Measurements from ENCODE around the gene ALDH3B1.

The ALDH3B1 gene

DNA sequence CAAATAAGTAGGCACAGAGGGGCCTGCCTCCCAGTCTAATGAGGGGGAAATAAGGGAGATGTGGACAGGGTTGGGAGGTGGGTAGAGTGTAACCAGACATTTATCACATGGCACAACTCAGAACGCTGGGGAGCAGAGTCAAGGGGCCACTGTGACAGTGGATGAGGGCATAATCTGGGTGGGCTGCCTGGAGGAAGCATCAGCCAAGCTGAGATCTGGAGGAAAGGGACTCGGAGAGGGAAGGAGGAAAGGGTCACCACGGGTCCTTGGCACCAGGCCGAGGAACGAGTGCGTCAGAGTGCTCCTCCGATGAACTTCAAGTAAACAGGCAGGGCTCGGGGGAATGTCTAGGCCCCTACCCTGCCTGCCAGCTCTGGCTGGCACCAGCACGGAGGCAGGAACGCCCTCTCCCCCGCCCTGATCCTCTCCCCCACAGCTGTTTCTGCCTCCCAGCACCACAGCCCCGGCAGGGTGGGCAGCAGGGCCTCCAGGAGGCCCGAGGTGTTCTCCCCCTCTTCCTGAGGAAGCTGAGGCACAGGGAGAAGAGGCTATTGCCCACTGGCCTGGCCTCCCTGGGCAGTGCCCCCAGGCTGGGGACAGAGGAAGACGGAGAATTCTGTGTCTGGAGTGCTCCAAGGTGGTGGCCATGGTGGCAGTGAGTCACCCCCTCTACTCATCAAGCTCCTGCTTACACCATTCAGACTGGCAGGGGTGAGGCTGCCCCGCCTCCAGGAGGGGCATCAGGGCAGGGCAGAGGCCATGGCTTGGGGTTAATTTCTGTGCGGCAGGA lies 4.2 kb downstream of the ALDH3B1 start:
- DNase-seq: no peak

DNA sequence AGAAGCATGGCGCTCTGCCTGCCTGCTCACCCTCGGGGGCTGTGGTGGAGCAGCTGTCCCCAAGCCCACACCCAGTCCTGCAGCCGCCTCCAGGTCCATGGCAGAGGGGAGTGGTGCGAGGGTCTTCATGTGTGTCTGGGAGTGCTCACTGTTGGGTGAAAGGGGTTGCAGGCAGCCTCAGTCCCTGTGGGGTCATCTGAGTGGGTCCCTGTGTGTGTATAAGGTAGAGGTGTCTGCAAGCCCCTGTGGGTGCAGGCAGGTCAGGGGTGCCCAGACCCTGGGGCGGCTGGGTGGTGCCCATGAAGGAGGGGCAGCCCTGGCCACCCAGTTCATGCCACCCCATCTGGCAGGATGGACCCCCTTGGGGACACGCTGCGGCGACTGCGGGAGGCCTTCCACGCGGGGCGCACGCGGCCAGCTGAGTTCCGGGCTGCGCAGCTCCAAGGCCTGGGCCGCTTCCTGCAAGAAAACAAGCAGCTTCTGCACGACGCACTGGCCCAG lies 4.9 kb downstream of the ALDH3B1 start:
- DNase-seq: no peak

DNA sequence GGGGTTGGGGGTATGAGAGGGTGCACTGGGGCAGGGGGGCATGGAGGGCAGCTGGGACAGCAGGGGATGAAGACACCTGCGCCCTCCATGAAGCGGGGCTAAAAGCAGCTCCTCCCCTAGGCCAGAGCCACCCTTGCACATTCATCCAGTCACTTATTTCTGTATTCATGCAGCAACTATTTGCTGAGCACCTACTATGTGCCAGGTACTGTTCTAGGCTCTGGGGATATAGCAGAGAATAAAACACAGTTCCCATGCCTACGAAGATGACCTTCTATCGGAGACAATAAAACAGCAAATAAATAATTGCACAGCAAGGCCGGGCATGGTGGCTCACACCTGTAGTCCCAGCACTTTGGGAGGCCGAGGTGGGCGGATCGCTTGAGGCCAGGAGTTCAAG lies 5.3 kb downstream of the ALDH3B1 start:
- DNase-seq: no peak

DNA sequence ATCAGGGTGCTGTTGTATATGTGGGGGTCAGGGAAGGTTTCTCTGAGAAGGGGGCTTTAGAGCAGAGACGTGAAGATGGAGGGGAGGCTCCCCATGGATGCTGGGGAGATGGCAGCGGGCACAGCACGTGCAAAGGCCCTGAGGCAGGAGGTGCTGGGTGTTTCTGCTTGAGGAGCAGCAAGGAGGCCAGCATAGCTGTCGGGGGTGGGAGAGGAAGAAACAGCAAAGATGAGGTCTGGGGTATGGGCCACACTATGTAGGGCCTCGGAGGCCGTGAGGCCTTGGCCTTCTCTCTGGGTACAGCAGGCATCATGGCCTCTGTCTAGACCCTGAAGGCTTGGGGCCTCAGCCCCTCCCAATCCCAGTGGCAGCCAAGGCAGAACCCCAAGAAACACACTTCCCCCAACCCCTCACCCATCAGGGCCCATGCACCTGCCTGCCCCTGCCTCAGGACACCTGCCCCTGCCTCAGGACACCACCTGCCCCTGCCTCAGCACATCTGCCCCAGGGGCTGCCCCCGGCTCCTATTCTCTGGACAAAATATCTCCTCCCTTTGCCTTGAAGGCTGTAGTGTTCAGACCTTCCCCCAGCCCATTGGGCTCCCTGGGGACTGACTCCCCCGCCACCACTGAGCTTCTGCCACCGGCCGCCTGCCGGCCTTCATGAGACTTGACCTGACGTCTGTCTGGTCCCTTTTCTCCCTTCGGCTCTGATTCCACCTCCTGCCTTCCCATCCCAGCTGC lies 6.2 kb downstream of the ALDH3B1 start:
- no peak for DNase-seq

DNA sequence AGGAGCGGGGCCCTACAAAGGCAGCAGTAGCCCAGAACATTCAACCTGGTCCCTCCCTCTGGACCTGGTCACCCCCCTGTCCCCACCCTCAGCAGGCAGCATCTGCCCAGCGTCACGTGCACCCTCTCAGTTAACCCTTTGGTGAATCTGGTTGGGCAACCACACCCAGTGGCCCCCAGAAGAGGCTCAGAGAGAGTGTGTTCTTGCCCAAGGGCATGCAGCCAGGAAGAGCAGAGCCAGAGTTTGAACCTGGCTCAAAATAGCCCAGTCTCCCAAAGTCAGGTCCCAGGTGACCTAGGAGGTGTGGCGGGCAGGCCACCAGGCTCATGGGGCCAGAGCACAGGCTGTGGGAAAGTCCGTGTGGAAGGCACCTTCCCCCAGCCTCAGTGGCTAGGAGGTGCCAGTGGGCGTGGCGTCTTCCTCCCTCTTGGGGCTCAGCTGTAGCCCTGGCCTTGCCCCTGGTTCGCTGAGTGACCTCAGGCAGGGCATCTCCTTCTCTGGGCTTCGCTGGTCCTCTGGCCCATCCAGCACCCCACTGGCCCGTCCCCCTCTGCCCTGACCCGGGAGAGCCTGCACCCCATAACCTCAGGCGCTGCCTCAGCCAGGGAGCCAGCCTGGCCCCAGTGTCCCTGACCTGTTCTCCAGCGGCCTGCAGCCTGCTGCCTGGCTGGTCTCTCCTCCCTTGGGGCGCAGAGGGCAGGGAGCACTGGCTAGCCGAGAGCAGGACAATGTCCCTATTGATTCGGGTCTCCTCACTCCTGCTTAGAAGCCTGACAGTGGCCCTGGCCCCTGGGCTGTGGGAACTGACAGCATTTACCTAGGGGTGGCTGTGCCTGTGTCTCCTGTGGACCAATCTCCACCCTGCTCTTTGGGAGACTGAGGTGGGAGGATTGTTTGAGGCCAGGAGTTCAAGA lies 7.0 kb downstream of the ALDH3B1 start:
- no peak for DNase-seq

DNA sequence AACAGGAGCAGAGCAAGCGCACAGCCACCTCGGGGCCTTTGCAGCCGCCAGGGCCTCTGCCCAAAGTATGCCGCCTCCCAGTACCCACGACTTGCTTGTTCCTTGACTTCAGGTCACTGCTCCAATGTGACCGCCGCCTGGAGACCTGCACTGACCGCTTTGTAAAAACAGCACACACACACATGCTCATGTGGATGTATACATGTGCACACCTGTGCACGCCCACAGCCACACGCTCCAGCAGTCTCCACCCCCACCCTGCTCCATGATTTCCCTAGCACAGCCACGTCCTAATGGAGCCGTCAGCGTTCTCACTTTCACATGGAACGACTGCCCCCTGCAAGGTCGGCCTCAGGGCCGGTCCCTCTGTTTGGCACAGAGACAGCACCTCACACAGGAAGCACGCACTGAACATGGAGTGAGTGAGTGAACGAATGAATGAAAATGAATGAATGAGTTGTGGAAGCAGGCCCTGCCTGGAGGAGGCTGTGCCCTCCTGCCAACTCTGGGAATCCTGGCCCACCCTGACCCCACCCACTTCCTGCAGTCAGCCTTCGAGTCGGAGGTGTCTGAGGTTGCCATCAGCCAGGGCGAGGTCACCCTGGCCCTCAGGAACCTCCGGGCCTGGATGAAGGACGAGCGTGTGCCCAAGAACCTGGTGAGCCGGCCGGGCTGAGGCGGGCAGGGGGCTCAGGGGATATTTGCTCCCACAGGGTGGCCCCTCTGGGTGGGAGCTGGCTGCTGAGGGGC lies 8.0 kb downstream of the ALDH3B1 start:
- DNase-seq: no peak

DNA sequence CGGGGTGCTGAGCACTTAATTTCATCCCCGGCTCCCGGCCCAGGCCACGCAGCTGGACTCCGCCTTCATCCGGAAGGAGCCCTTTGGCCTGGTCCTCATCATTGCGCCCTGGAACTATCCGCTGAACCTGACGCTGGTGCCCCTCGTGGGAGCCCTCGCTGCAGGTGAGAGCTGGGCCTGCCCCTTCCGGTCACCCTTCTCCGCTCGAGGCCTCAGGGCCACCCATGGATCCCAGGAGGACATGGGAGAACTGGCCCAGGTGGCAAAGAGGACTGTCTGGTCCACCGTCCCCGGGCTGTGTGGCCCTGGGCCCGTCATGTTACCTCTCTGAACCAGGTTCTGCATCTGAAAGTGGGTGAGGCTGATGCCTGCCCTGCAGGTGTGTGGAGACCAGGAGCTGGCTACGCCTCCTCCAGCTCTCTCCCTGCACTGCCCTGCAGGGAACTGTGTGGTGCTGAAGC lies 8.6 kb downstream of the ALDH3B1 start:
- no peak for DNase-seq

DNA sequence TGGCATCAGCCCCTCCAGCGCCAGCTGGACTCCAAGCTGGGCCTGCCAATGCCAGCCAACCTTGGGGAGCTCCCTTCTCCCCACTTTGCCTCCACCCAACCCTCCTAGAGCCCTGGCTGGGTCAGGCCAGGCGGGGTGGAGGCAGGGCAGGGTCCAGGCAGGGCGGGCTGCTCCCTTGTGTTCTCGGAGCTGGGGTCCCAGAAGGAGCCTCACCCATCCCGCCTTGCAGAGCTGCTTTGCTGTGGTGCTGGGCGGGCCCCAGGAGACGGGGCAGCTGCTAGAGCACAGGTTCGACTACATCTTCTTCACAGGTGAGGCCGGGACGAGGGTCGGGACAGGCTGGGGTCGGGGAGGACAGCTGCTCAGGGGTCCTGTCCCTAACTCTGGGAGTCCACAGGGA lies 9.4 kb downstream of the ALDH3B1 start:
- DNase-seq: no peak

DNA sequence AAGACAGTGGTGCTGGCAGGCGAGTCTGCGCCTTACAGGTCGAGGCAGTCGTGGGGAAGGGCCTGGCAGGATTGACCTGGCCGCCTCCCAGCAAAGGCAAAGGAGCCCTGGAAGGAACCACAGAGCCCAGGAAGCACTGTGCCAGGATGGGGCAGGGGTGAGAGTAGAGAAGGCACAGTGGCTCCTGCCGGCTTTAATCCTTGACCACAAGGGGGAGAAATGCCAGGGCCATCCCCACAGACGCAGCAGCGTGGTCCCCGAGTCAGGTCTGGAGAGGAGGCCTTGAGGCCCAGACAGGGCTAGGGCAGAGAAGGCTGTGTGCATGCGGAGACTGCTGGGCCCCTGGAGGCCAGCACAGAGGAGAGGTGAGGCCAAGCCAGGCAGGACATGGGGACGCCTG lies 10.4 kb downstream of the ALDH3B1 start:
- no peak for DNase-seq

DNA sequence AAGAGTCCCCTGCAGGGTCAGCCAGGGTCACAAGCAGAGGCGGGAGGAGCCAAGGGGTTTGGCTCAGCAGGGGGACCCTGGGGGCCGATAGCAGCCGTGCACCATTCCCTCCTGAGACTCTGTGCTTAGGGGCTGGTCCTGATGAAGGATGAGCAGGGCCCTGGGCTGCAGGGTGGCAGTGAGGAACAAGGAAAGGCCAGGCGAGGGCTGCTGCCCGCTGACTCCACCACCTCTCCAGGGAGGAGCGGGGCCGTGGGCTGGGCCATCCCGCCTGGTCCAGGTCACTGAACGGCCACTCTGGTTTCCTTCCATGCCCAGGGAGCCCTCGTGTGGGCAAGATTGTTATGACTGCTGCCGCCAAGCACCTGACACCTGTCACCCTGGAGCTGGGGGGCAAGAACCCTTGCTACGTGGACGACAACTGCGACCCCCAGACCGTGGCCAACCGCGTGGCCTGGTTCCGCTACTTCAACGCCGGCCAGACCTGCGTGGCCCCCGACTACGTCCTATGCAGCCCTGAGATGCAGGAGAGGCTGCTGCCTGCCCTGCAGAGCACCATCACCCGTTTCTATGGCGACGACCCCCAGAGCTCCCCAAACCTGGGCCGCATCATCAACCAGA lies 11.2 kb downstream of the ALDH3B1 start:
- no peak for DNase-seq

DNA sequence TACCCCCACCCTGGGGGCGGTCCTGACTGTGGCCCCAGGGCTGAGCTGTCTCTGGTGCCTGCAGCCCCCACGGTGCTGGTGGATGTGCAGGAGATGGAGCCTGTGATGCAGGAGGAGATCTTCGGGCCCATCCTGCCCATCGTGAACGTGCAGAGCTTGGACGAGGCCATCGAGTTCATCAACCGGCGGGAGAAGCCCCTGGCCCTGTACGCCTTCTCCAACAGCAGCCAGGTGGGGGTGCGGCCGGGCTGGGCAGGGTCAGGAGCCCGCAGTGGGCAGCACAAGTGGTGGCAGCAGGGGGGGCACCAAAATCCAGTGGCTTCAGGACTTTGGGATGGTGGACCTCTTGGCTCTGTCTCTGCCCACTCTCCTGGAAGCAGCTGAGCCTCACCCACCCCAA lies 12.4 kb downstream of the ALDH3B1 start:
- DNase-seq: no peak

DNA sequence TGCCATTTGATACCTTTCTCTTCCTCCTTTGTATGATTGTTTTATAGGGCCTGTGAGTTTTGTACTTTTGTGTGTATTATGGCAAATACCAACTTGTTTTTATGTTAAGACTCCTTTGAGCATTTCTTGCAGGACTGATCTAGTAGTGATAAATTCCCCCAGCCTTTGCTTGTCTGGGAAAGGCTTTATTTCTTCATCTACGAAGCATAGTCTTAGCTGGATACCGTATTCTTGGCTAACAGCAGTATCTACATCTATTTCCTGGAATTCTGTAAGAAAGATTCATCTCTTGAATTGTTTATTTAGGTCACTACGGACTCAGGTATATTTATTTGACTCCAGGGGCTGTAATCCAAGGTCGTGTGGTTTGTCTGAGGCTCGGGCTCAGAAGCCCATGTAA lies 14.4 kb downstream of the ALDH3B1 start:
- no peak for DNase-seq

DNA sequence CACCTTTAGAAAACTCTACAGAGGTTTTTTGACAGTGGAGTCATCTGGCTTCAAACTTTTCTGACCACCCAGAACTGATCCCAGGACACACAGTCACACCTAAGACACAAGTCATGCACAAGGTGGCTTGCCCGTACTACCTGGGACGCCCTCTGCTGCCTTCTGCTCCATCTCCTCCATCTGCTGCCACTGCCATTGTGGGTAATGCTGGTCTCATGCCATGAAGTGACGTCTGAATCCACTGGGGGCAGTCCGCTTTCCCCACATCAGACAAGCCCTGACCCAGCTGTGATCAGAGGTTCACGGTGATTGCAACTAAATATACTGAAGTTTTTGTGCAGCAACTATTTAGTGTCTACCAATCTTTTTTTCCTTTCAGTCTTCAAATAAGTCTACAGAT lies 14.9 kb downstream of the ALDH3B1 start:
- DNase-seq: no peak

DNA sequence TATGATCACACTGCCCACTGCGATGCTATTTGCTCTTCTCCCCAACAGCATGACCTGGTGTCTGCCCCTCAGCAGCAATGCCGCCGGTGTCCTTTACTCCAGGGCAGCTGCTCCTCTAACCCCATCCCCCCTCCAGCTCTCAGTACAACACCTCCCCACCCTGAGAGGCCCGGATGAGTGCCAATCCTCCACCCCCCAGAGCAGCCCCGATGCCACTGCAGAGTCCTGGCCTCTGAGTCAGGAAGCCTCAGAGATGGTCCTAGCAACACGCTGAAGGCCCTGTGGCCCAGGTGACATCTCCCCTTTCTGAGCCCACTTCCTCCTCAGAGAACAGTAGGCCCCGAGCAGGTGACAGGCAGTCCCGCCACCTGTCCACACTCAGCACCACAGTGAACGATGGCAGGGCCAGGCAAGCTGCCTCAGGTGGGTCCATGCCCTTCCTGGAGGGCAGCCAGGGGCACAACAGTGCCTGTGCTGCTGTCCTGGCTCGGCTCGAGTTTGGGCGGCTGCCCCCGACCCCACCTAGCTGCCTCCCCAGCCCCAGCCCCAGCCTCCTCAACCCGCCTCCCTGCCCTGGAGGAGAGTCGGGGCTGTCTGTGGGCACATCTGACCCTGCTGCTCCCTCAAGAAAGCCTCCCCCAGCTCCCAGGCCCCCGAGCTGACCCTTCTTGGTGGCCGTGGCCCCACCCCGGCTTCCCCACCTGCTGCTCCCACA lies 16.4 kb downstream of the ALDH3B1 start:
- peak; percentile 73 for DNase-seq

DNA sequence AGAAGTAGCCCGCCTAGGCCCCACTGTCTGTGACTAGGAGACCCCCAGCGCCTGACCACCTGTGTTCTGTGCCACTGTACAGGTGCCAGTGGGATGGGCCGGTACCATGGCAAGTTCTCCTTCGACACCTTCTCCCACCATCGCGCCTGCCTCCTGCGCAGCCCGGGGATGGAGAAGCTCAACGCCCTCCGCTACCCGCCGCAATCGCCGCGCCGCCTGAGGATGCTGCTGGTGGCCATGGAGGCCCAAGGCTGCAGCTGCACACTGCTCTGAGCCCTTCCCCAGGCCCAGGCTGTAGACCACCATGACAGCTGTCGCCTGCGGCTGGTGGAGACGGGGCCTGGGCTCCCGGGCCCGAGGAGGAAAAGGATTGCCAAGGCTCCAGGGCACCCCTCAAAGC lies 17.5 kb downstream of the ALDH3B1 start:
- no peak for DNase-seq

DNA sequence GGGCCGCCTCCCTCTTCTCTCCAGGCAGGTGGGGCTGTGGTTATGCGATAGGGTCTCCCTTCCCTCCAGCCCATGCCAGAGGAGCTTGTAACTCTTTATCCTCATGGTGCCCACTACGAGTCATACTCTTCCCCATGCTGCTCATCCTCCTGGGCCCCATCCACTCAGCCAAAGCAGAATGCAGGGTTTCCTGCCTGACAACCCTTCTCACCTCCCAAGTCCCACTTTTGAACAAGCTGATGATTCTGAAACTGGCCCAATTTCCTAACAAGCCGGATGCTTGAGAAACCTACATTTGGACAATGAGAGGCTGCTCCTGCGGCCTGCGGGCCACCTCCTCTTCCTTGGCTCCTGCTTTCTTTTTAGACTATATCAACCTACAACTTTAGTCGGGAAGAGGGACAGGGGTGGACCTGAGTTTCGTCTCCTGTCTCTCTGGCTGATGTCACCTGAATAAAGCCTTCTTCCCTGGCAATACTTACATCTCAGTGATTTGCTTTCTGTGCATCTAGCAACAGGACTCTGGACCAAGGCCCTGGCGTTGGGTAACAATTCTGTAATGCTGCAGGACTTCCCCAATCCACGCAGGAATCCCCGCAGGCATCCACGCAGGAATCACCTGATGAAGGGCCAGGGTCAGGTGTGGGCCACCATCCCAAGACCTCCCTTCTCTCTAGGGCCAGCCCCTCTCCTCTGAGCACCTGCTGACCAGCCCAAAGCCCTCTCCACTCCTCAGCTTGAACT lies 18.8 kb downstream of the ALDH3B1 start:
- DNase-seq: no peak

DNA sequence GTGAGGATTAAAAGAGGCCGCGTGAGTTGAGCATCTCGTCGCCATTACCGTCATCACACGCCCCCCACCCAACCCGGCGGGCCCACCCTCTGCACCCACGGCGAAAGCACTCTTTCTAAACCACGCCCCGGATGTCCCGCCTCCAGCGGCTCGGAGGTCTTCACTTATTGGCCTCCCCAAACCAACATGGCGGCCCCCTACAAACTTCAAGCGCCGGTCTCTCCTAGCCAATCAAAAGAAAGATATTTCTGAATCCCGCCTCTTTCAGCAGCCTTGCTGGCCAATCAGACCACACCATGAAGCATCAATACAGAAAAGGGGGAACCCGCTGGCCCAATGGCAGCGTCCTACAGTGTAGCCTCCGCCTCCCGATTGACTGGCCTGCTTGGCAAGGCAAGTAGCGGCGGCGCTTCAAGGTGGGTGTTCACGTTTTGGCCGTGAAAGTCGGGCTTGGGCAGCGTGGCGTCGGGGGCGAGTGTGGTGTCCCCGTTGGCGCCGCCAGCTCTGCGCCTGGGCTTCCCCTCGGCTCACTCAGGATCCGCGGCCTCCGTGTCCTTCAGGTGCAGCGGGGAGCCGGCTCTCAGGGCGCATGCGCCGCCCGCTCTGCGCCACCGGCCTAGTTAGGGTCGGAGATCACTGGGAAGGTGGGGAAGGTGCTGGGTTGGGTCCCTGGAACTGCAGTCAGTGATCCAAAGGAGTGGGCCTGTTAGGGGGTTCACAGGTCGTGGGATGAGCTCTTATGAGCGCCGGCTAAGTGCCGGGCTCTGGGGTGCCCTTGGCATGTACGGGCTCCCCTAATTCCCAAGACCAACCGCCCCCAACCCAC lies 20.4 kb downstream of the ALDH3B1 start, which contains the start of gene NDUFS8:
Gene NDUFS8, plus strand, starts transcription at position 364 of the 826 bp plus-strand sequence. CDS start 1,471 bp downstream, outside the sequence.
- DNase-seq: peak; percentile 100

DNA sequence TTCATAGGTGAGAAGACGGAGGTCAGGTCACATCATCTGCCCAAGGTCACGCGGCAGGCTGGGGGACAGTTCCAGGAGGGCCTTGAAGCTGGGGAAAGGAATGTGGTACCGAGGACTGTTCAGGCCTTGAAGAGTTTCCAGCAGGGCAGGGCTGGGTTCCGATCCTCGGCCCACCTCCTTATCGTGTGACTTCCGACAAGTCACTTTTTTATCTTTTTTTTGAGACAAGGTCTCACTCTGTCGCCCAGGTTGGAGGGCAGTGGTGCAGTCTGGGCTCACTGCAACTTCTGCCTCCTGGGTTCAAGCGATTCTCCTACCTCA lies 21.0 kb downstream of the ALDH3B1 start:
- DNase-seq: no peak

DNA sequence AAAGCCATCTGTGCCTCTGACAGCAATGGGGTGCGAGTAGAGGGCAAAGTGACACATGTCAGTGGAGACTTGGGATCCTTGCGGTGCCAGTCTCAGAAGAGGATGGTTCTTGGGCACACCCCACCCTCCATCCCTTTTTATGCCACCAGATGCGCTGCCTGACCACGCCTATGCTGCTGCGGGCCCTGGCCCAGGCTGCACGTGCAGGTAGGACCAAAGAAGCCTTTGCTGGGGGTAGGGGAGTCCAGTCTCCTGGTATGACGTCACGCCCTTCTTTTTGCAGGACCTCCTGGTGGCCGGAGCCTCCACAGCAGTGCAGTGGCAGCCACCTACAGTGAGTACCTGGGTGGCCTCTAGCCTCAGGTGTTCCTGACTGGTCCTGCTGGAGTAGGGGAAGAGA lies 21.9 kb downstream of the ALDH3B1 start:
- DNase-seq: no peak

Measured in SHP77 treated with DMSO at 0.1 percent for 48 hours (cell line).